GM21367 (cell line): ENCODE measurements around the gene ECI2.

Experiments
- ATAC-seq: cut with Tn5 transposase; IDR thresholded peaks from one replicate; pipeline ENCODE4 v1.9.1; 2021; ENCODE audit not compliant: unreplicated experiment

The ECI2 gene

GRCh38 chr6:4134841-4135664 is at the start of gene ECI2:
ECI2 (minus strand) TSS chr6:4135575; CDS start chr6:4135560, 15 bp downstream.
- ATAC-seq: peak; percentile 33

GRCh38 chr6:4180652-4181255 is 45.4 kb upstream of the ECI2 start:
- ATAC-seq: no peak

- no peak for ATAC-seq
Measured at GRCh38 chr6:4179960-4180651, 44.7 kb upstream of the ECI2 start.

- ATAC-seq: no peak
Measured at GRCh38 chr6:4178737-4179333, 43.5 kb upstream of the ECI2 start.

GRCh38 chr6:4176907-4177306 is 41.5 kb upstream of the ECI2 start:
- no peak for ATAC-seq

GRCh38 chr6:4174042-4174441 is 38.7 kb upstream of the ECI2 start:
- ATAC-seq: no peak

- no peak for ATAC-seq
Measured at GRCh38 chr6:4172368-4172767, 37.0 kb upstream of the ECI2 start.

GRCh38 chr6:4170297-4170696 is 34.9 kb upstream of the ECI2 start:
- ATAC-seq: no peak

GRCh38 chr6:4169028-4169789 is 33.8 kb upstream of the ECI2 start:
- no peak for ATAC-seq

GRCh38 chr6:4167833-4168232 is 32.5 kb upstream of the ECI2 start:
- ATAC-seq: no peak

- ATAC-seq: no peak
Measured at GRCh38 chr6:4167123-4167522, 31.7 kb upstream of the ECI2 start.

GRCh38 chr6:4164456-4164855 is 29.1 kb upstream of the ECI2 start:
- ATAC-seq: no peak

GRCh38 chr6:4164117-4164442 is 28.7 kb upstream of the ECI2 start:
- no peak for ATAC-seq

- no peak for ATAC-seq
Measured at GRCh38 chr6:4163408-4164116, 28.2 kb upstream of the ECI2 start.

- ATAC-seq: no peak
Measured at GRCh38 chr6:4162370-4162769, 27.0 kb upstream of the ECI2 start.

- ATAC-seq: no peak
Measured at GRCh38 chr6:4159491-4159890, 24.1 kb upstream of the ECI2 start.

- ATAC-seq: no peak
Measured at GRCh38 chr6:4157506-4157905, 22.1 kb upstream of the ECI2 start.

- peak; percentile 66 for ATAC-seq
Measured at GRCh38 chr6:4155848-4156466, 20.6 kb upstream of the ECI2 start.

GRCh38 chr6:4153514-4153985 is 18.2 kb upstream of the ECI2 start:
- ATAC-seq: peak; percentile 50

GRCh38 chr6:4145083-4145482 is 9.7 kb upstream of the ECI2 start:
- no peak for ATAC-seq
